Aorta (tissue), 5 donors: ENCODE measurements around the gene SAMD3. TPM values are rescaled to one million over a fixed set of nuclear protein-coding genes. Genes with fewer than 3 reads are reported as not detected.

Experiments used
- ATAC-seq: fragments of 200-7000 bp; cut with Tn5 transposase; one replicate; pipeline ENCODE4 v1.9.1; 2022; ENCODE audit warnings: moderate library complexity; ENCODE audit not compliant: low FRiP score
- DNase-seq, 2 donors: peaks; one replicate each; pipeline ENCODE4 v3.0.0-alpha.2; 2020
- H3K27ac ChIP-seq, 2 donors: one replicate each; pipeline ENCODE4 v1.5.1; 2013; ENCODE audit warnings: low read length in 2 of 2, mild to moderate bottlenecking in 2 of 2, moderate library complexity in 2 of 2, control low read depth in 1 of 2, inconsistent platforms in 1 of 2, low read depth in 1 of 2
- H3K27me3 ChIP-seq, 2 donors: one replicate each; pipeline ENCODE4 v1.6.1; 2013; ENCODE audit warnings: control low read depth in 1 of 2, low read length in 1 of 2, mild to moderate bottlenecking in 1 of 2, moderate library complexity in 1 of 2; ENCODE audit not compliant: insufficient read depth in 2 of 2, control insufficient read depth in 1 of 2
- H3K36me3 ChIP-seq, 2 donors: one replicate each; pipeline ENCODE4 v1.6.1; 2013; ENCODE audit warnings: control low read depth in 1 of 2, low read length in 1 of 2, mild to moderate bottlenecking in 1 of 2; ENCODE audit not compliant: insufficient read depth in 2 of 2, control insufficient read depth in 1 of 2
- H3K4me1 ChIP-seq, 2 donors: one replicate each; pipeline ENCODE4 v1.6.1; 2013; ENCODE audit warnings: low read length in 2 of 2, control low read depth in 1 of 2, mild to moderate bottlenecking in 1 of 2, moderate library complexity in 1 of 2; ENCODE audit not compliant: insufficient read depth in 2 of 2, control insufficient read depth in 1 of 2
- H3K4me3 ChIP-seq, 2 donors: one replicate each; pipeline ENCODE4 v1.5.1; 2013; ENCODE audit warnings: low read length in 2 of 2, control low read depth in 1 of 2, mild to moderate bottlenecking in 1 of 2
- H3K9me3 ChIP-seq: one replicate; pipeline ENCODE4 v1.6.1; 2013; ENCODE audit warnings: mild to moderate bottlenecking, low read length; ENCODE audit not compliant: control insufficient read depth
- WGBS, 2 donors: extraction: QIAGEN DNeasy Blood & Tissue Kit; methylation state at CpG; one replicate each; pipeline ENCODE4 v1.1.7; 2013; 5-methylcytosine and 5-hydroxymethylcytosine counted together
- intact Hi-C, 2 donors: fragments of 100-400 bp; cut with DNase I; formaldehyde crosslinking; loops; one replicate each; pipeline versions ENCODE4 v1.14.2 to v1.15.0; 2022
- polyA plus RNA-seq, 2 donors: library from polyadenylated mRNA; stranded (reverse); fragments of 200-250 nt; gene quantifications; one replicate each; pipeline ENCODE4 v1.2.3, GENCODE V29; 2013
- total RNA-seq, 2 donors: library from RNA; stranded (reverse); fragmentation: NEBNext Ultra II Directional; extraction: Animal tissue kit (Norgen Biotek cat#: 25700); gene quantifications; one replicate each; pipeline ENCODE4 v1.2.1, GENCODE V29; 2021
- donor health status: healthy with polysubstance abuse.
- donor health status: Bipolar disorder and iron deficiency.
- donor health status: DM: no; HTN: no; CAD: no.
- donor health status: DM: no; HTN: no; CAD: no.
- donor health status: DM: yes; HTN: yes; CAD: no.

SAMD3 gene
- total and polyA plus RNA-seq, 4 donors = 1.2 to 2.7 TPM; not detected in 2

DNA sequence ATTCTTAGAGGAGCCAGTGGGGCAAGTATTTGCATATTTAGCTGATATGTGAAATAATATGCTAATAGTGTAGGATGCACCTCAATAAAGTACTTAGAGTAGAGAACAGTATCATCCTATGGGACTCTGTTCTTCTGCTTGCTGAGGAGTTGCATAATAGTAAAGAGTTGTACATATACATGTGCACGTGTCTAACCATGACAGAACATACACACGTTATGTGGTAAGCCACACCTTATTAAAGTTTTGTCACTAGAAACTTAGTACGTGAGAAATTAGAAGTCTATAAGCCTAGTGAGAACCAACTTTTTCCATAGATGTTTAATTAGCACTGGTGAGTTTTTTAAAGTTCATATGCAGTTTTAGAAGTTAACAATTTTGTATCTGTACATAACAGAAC, 123.6 kb downstream of the SAMD3 start:
- H3K27me3 ChIP-seq = no peaks in the 10 kb centered on the region
- 91 to 96% methylated on average over 3 of the region's 3 CpGs for WGBS, 2 donors
- no peaks in the 10 kb centered on the region for H3K4me1 ChIP-seq
- ATAC-seq (no peak), DNase-seq (no peak)
- peaks cover 0 to 2% of the 10 kb centered on the region in 2 donors for H3K36me3 ChIP-seq
- intact Hi-C loops = no loop called here
- H3K4me3 ChIP-seq = no peak overlapping the region
- H3K27ac ChIP-seq = no peak overlapping the region
- H3K9me3 ChIP-seq = no peaks in the 10 kb centered on the region

DNA sequence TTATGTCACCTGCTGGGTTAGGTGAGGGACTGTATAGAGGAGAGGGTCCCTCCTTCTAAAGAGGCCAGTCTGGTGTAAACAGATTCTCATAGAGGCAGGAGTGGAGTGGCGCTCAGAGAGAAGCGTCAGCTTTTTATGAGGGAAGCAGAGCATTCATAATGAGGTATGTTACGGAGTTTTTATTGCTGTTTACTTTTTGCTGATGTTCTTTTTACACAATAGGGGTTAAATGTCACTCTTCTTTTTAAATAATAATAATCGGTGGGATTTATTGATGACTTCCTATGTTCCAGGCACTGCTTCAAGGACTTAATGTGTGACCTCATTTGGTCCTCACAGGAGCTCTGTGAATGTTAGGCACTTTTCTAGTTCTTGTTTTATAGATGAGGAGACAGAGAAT, 124.4 kb downstream of the SAMD3 start:
- H3K4me3 ChIP-seq = no peak overlapping the region
- no peaks in the 10 kb centered on the region for H3K36me3 ChIP-seq
- H3K27me3 ChIP-seq = no peaks in the 10 kb centered on the region
- no peaks in the 10 kb centered on the region for H3K9me3 ChIP-seq
- no peaks in the 10 kb centered on the region for H3K4me1 ChIP-seq
- ATAC-seq = no peak
- DNase-seq = no peak
- H3K27ac ChIP-seq = no peak overlapping the region
- intact Hi-C loops = no loop called here
- WGBS, 2 donors = 81 to 89% methylated on average over 4 of the region's 4 CpGs

Other genes starting within 250 kb of the SAMD3 start
- gene L3MBTL3, start 204.4 kb downstream of the SAMD3 start, total RNA-seq = 10 to 100 TPM; 11.8 to 14.1 TPM
- gene L3MBTL3, start 204.4 kb downstream of the SAMD3 start, polyA plus RNA-seq = 10 to 100 TPM in 1 of 2 donors, 1 to 10 TPM in 1; 3.8 to 11.5 TPM
- 1 to 10 TPM; 7.2 to 8.9 TPM for gene TMEM200A, start 143.1 kb upstream of the SAMD3 start, total RNA-seq
- 1 to 10 TPM; 3.5 to 5.6 TPM for gene TMEM200A, start 143.1 kb upstream of the SAMD3 start, polyA plus RNA-seq